HepG2 (cell line): ENCODE measurements around the gene CDH1. TPM values are rescaled to one million over a fixed set of nuclear protein-coding genes. Genes with fewer than 3 reads are reported as not detected.

Experiments
- ATAC-seq: fragments of 200-7000 bp; cut with Tn5 transposase; 3 replicates; pipeline ENCODE4 v1.9.1; 2020; ENCODE audit warnings: mild to moderate bottlenecking, moderate library complexity
- BruUV-seq: library from RNA; stranded (reverse); fragments of 400-500 nt; replicated peaks from 2 replicates; lab custom pipeline; 2021; lab: Mats Ljungman, UMichigan
- CTCF ChIA-PET: fragments of 300-600 bp; formaldehyde crosslinking; extraction: SDS; loops from one replicate; lab custom pipeline; 2021; ENCODE audit warnings: low total read pairs, inconsistent platforms, low intra/inter-chr PET ratio; lab: Yijun Ruan, JAX
- POLR2A ChIA-PET: fragments of 350-600 bp; sonication (Branson Sonifier 250); formaldehyde crosslinking; loops from one replicate; lab custom pipeline; 2020; ENCODE audit warnings: antibody characterized with exemption, inconsistent platforms; lab: Yijun Ruan, JAX
- DNase-seq: peaks from one replicate; pipeline ENCODE4 v3.0.0-alpha.2; 2015; ENCODE audit warnings: low spot score
- FAIRE-seq: peaks from 3 replicates; lab custom pipeline; 2011; peaks lifted over from hg19 to GRCh38; lab: Jason Lieb, UNC
- H2AFZ ChIP-seq: one replicate; pipeline ENCODE4 v1.6.1; 2011; ENCODE audit warnings: low read length, inconsistent platforms
- H3K27ac ChIP-seq: fragments of 300-600 bp; 3 replicates; pipeline ENCODE4 v1.8.0; 2011; ENCODE audit warnings: mixed run types, mild to moderate bottlenecking, mixed read lengths, low read length, inconsistent platforms; ENCODE audit not compliant: insufficient read depth; ENCODE audit errors: extremely low read length
- H3K27me3 ChIP-seq, 2 experiments: fragments of 200-600 bp in 1 of 2; 2 replicates in 1 of 2; 3 replicates in 1 of 2; pipeline versions ENCODE4 v1.6.0 to v1.8.0; 2011; ENCODE audit warnings: low read length in 2 of 2, mild to moderate bottlenecking in 2 of 2, moderate library complexity in 2 of 2, inconsistent platforms in 1 of 2; ENCODE audit not compliant: insufficient read depth in 2 of 2, control insufficient read depth in 1 of 2
- H3K36me3 ChIP-seq, 2 experiments: fragments of 200-600 bp in 1 of 2; replicated peaks in 1 of 2; 2 replicates in 1 of 2; 3 replicates in 1 of 2; pipeline versions ENCODE4 v1.5.1 to v1.8.0; 2011; ENCODE audit warnings: low read length in 2 of 2, inconsistent platforms in 1 of 2; ENCODE audit not compliant: insufficient read depth in 2 of 2, control insufficient read depth in 1 of 2
- H3K4me1 ChIP-seq: 2 replicates; pipeline ENCODE4 v1.5.1; 2012; ENCODE audit warnings: low read length, inconsistent platforms; ENCODE audit not compliant: insufficient read depth
- H3K4me2 ChIP-seq: 2 replicates; pipeline ENCODE4 v1.6.0; 2011; ENCODE audit warnings: low read depth, low read length, inconsistent platforms
- H3K4me3 ChIP-seq, 3 experiments: fragments of 200-600 bp in 1 of 3; sonication (generic), shearing (Covaris generic) in 1 of 3; replicated peaks in 1 of 3; 2 replicates each; pipeline ENCODE4 v1.5.1; 2011 to 2016; ENCODE audit warnings: low read length in 3 of 3, inconsistent platforms in 2 of 3, low read depth in 2 of 3, mild to moderate bottlenecking in 2 of 3, control low read depth in 1 of 3, mixed read lengths in 1 of 3; ENCODE audit not compliant: insufficient read depth in 1 of 3
- H3K79me2 ChIP-seq: one replicate; pipeline ENCODE4 v1.6.1; 2011; ENCODE audit warnings: low read length, inconsistent platforms; ENCODE audit not compliant: insufficient read depth
- H3K9ac ChIP-seq: 2 replicates; pipeline ENCODE4 v1.6.0; 2011; ENCODE audit warnings: mild to moderate bottlenecking, low read depth, low read length, inconsistent platforms; ENCODE audit not compliant: insufficient read depth
- H3K9me3 ChIP-seq: 2 replicates; pipeline ENCODE4 v1.5.1; 2012; ENCODE audit warnings: mild to moderate bottlenecking, low read length
- H4K20me1 ChIP-seq: 2 replicates; pipeline ENCODE4 v1.6.0; 2011; ENCODE audit warnings: inconsistent platforms, mild to moderate bottlenecking, low read length, moderate library complexity; ENCODE audit not compliant: insufficient read depth
- ARHGAP35 ChIP-seq: sonication (generic); formaldehyde crosslinking; IDR thresholded peaks from 2 replicates; pipeline ENCODE4 v1.9.0; 2022; ENCODE audit warnings: mild to moderate bottlenecking, inconsistent platforms, moderate library complexity, missing genetic modification reagents, borderline replicate concordance
- ATF2 ChIP-seq: sonication (generic); formaldehyde crosslinking; IDR thresholded peaks from 2 replicates; pipeline ENCODE4 v1.4.0; 2020; ENCODE audit warnings: missing genetic modification reagents
- ELF3 ChIP-seq: IDR thresholded peaks from 2 replicates; pipeline ENCODE4 v1.6.1; 2016; ENCODE audit warnings: missing genetic modification reagents, missing compliant biosample characterization
- ETV5 ChIP-seq: IDR thresholded peaks from 2 replicates; pipeline ENCODE4 v1.6.1; 2018; ENCODE audit warnings: missing biosample characterization, missing genetic modification reagents, inconsistent platforms, borderline replicate concordance
- FLYWCH1 ChIP-seq: sonication (generic); formaldehyde crosslinking; IDR thresholded peaks from 2 replicates; pipeline ENCODE4 v1.8.1; 2023; ENCODE audit warnings: mild to moderate bottlenecking, missing genetic modification reagents
- FOXA1 ChIP-seq, 2 experiments: fragments of 450-650 bp in 1 of 2; sonication (generic) in 1 of 2; formaldehyde crosslinking in 1 of 2; IDR thresholded peaks; 2 replicates each; pipeline versions ENCODE4 v1.4.0 to v1.6.1; 2016 to 2020; ENCODE audit warnings: missing genetic modification reagents in 1 of 2
- FOXA3 ChIP-seq: IDR thresholded peaks from 2 replicates; pipeline ENCODE4 v1.6.1; 2016; ENCODE audit warnings: missing genetic modification reagents, missing compliant biosample characterization
- HHEX ChIP-seq: IDR thresholded peaks from 2 replicates; pipeline ENCODE4 v1.6.1; 2016; ENCODE audit warnings: control low read depth
- IRF1 ChIP-seq: sonication (generic); formaldehyde crosslinking; IDR thresholded peaks from 2 replicates; pipeline ENCODE4 v1.4.0; 2020; ENCODE audit warnings: low read depth, mild to moderate bottlenecking, missing genetic modification reagents
- KAT8 ChIP-seq: IDR thresholded peaks from 2 replicates; pipeline ENCODE4 v1.6.1; 2016; ENCODE audit warnings: missing genetic modification reagents, missing compliant biosample characterization
- KDM5A ChIP-seq: fragments of 200-600 bp; sonication (generic); IDR thresholded peaks from 2 replicates; pipeline ENCODE4 v1.7.0; 2018; ENCODE audit warnings: antibody characterized with exemption, mild to moderate bottlenecking, low read length, borderline replicate concordance
- MED8 ChIP-seq: sonication (generic); formaldehyde crosslinking; IDR thresholded peaks from 2 replicates; pipeline ENCODE4 v1.8.1; 2023; ENCODE audit warnings: mild to moderate bottlenecking, missing genetic modification reagents; ENCODE audit not compliant: insufficient replicate concordance
- POGZ ChIP-seq: sonication (generic); formaldehyde crosslinking; IDR thresholded peaks from 2 replicates; pipeline ENCODE4 v1.4.0; 2020; ENCODE audit warnings: mild to moderate bottlenecking, missing genetic modification reagents
- SKI ChIP-seq: fragments of 450-650 bp; IDR thresholded peaks from one replicate; pipeline ENCODE4 v1.6.1; 2018; ENCODE audit warnings: mild to moderate bottlenecking; ENCODE audit not compliant: partially characterized antibody
- SMAD9 ChIP-seq: sonication (generic); formaldehyde crosslinking; IDR thresholded peaks from 2 replicates; pipeline ENCODE4 v1.5.1; 2020; ENCODE audit warnings: mild to moderate bottlenecking, missing genetic modification reagents
- TEAD3 ChIP-seq: optimal IDR thresholded peaks from 2 replicates; pipeline ENCODE3; 2016; ENCODE audit warnings: borderline replicate concordance
- ZNF136 ChIP-seq: sonication (generic); formaldehyde crosslinking; IDR thresholded peaks from 2 replicates; pipeline ENCODE4 v1.8.1; 2022; ENCODE audit warnings: low read depth, mild to moderate bottlenecking, moderate library complexity, missing genetic modification reagents
- ZNF296 ChIP-seq: sonication (generic); formaldehyde crosslinking; conservative IDR thresholded peaks from 2 replicates; pipeline ENCODE4 v1.5.0; 2020; ENCODE audit warnings: mild to moderate bottlenecking, missing genetic modification reagents
- ZNF484 ChIP-seq: sonication (generic); formaldehyde crosslinking; IDR thresholded peaks from 2 replicates; pipeline ENCODE4 v1.5.1; 2020; ENCODE audit warnings: mild to moderate bottlenecking, low read depth, missing genetic modification reagents, borderline replicate concordance
- ZNF546 ChIP-seq: sonication (generic); formaldehyde crosslinking; conservative IDR thresholded peaks from 2 replicates; pipeline ENCODE4 v1.8.1; 2023; ENCODE audit warnings: mild to moderate bottlenecking, missing genetic modification reagents
- ZNF878 ChIP-seq: sonication (generic); formaldehyde crosslinking; IDR thresholded peaks from 2 replicates; pipeline ENCODE4 v1.8.1; 2023; ENCODE audit warnings: mild to moderate bottlenecking, missing genetic modification reagents, moderate library complexity
- ZNF879 ChIP-seq: sonication (generic); formaldehyde crosslinking; IDR thresholded peaks from 2 replicates; pipeline ENCODE4 v1.8.1; 2023; ENCODE audit warnings: missing genetic modification reagents
- ZNF883 ChIP-seq: sonication (generic); formaldehyde crosslinking; IDR thresholded peaks from 2 replicates; pipeline ENCODE4 v1.5.1; 2020; ENCODE audit warnings: mild to moderate bottlenecking, missing genetic modification reagents; ENCODE audit errors: not compliant biosample characterization
- ZSCAN9 ChIP-seq: IDR thresholded peaks from 2 replicates; pipeline ENCODE4 v1.6.1; 2016; ENCODE audit warnings: borderline replicate concordance
- WGBS: methylation state at CpG from one replicate; pipeline ENCODE4 v1.1.6; 2017; ENCODE audit warnings: low lambda C conversion rate; 5-methylcytosine and 5-hydroxymethylcytosine counted together
- in situ Hi-C: cut with HindIII; loops from 2 replicates; pipeline ENCODE4 v1.10.0; 2017; ENCODE audit warnings: low pct_unique_long_range_greater_than_20kb; ENCODE audit not compliant: extremely low pct_ligation_motif_present
- intact Hi-C: fragments of 100-400 bp; cut with micrococcal nuclease; formaldehyde crosslinking; loops from one replicate; pipeline ENCODE4 v1.10.0; 2022; ENCODE audit not compliant: unreplicated experiment
- polyA plus RNA-seq, 8 experiments: library from polyadenylated mRNA; depleted of rRNA in 3 of 8; stranded (reverse) in 7 of 8; unstranded in 1 of 8; fragments of >200 nt; fragmentation: Illumina TruSeq in 4 of 8; extraction: Trizol in 4 of 8; gene quantifications; 2 replicates each; pipeline versions ENCODE4 v1.2.1 to v1.2.3, GENCODE V29; 2011 to 2016; ENCODE audit warnings: low read depth in 4 of 8, missing spikeins in 1 of 8, mixed read lengths in 1 of 8; ENCODE audit not compliant: insufficient read depth in 1 of 8
- total RNA-seq, 5 experiments: library from RNA; depleted of rRNA; stranded (reverse); fragments of >200 nt; fragmentation: Illumina TruSeq; extraction: Trizol; gene quantifications; 2 replicates each; pipeline ENCODE4 v1.2.3, GENCODE V29; 2016; ENCODE audit warnings: low read depth in 1 of 5
- TF ChIP-seq, protein P1 (sequence below): fragments of 450-650 bp; IDR thresholded peaks from 2 replicates; pipeline ENCODE4 v1.6.1; 2017

CDH1 gene
- total and polyA plus RNA-seq, 2 of the 13 experiments (the other 11 are each of a cell fraction or from before 2014, with no cell fraction given): 0.95 to 9.8 TPM

DNA sequence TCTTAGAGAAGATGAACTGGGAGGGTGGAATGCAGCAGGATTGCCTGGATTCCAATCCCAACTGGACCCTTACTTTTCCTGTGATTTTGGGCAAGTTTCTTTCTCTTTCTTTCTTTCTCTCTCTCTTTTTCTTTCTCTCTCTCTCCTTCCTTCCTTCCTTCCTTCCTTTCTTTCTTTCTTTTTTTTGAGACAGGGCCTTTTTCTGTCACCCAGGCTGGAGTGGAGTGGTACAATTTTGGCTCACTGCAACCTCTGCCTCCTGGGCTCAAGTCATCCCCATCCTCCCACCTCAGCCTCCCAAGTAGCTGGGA lies 20.5 kb downstream of the CDH1 start (continued):
- TF ChIP-seq, protein P1, sequence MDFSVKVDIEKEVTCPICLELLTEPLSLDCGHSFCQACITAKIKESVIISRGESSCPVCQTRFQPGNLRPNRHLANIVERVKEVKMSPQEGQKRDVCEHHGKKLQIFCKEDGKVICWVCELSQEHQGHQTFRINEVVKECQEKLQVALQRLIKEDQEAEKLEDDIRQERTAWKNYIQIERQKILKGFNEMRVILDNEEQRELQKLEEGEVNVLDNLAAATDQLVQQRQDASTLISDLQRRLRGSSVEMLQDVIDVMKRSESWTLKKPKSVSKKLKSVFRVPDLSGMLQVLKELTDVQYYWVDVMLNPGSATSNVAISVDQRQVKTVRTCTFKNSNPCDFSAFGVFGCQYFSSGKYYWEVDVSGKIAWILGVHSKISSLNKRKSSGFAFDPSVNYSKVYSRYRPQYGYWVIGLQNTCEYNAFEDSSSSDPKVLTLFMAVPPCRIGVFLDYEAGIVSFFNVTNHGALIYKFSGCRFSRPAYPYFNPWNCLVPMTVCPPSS: no peak
- TF ChIP-seq ELF3 (CRISPR knock-in tag) (no peak), FOXA1 (IDR thresholded peaks at IDR 0.05) (no peak), FOXA1 (CRISPR knock-in tag; IDR thresholded peaks at IDR 0.05) (no peak), ZNF546 (CRISPR knock-in tag) (no peak), ZNF136 (no peak), ZNF296 (CRISPR knock-in tag) (no peak), POGZ (no peak), TEAD3 (CRISPR knock-in tag) (no peak), MED8 (CRISPR knock-in tag) (no peak), ZNF878 (CRISPR knock-in tag) (no peak)

DNA sequence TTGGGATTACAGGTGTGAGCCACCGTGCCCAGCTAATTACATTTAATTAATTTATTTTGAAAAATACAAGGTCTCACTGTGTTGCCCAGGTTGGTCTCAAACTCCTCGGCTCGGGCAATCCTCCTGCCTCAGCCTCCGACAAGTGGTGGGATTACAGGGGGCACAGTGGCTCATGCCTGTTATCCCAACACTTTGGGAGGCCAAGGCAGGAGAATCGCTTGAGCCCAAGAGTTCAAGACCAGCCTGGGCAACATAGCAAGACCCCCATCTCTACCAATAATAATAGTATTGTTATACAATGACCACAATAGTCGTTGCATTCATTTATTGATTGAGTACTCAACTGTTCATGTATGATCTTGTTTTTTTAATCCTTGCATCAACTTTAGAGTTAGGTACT lies 22.0 kb downstream of the CDH1 start:
- peaks cover 23% of the 10 kb centered on the region for H3K4me1 ChIP-seq
- no peaks in the 10 kb centered on the region for H3K27me3 ChIP-seq
- ATAC-seq (no peak), DNase-seq (no peak), FAIRE-seq (no peak)
- no peaks in the 10 kb centered on the region for H3K79me2 ChIP-seq
- 94% methylated on average over 6 of the region's 6 CpGs for WGBS
- ChIA-PET POLR2A (no interaction called here), CTCF (no interaction called here)
- in situ Hi-C loops (no loop called here), intact Hi-C loops (no loop called here)
- H2AFZ ChIP-seq: no peak overlapping the region
- H3K27ac ChIP-seq: no peak overlapping the region
- H4K20me1 ChIP-seq: no peaks in the 10 kb centered on the region
- H3K9me3 ChIP-seq: no peaks in the 10 kb centered on the region
- no peak overlapping the region for H3K4me3 ChIP-seq
- no peaks in the 10 kb centered on the region for H3K36me3 ChIP-seq
- no peak overlapping the region for H3K9ac ChIP-seq
- BruUV-seq: no TSS peak
- H3K4me2 ChIP-seq: no peak overlapping the region
- TF ChIP-seq FLYWCH1 (CRISPR knock-in tag) (no peak), ETV5 (no peak), ARHGAP35 (CRISPR knock-in tag) (no peak), IRF1 (CRISPR knock-in tag) (no peak), SMAD9 (CRISPR knock-in tag) (no peak), ZNF883 (no peak), FOXA3 (CRISPR knock-in tag) (no peak), ZNF484 (CRISPR knock-in tag) (no peak), ZSCAN9 (no peak), ATF2 (CRISPR knock-in tag) (no peak), HHEX (no peak), SKI (no peak), ZNF879 (CRISPR knock-in tag) (no peak), KAT8 (CRISPR knock-in tag) (no peak), KDM5A (no peak)
